GM18526 (cell line): Measurements from ENCODE around the gene FASTKD3.

Experiments used
- POLR2A ChIP-seq: IDR thresholded peaks from 3 replicates; pipeline ENCODE4 v1.6.1; 2011; ENCODE audit not compliant: insufficient read length; ENCODE audit errors: extremely low read depth

The FASTKD3 gene

DNA sequence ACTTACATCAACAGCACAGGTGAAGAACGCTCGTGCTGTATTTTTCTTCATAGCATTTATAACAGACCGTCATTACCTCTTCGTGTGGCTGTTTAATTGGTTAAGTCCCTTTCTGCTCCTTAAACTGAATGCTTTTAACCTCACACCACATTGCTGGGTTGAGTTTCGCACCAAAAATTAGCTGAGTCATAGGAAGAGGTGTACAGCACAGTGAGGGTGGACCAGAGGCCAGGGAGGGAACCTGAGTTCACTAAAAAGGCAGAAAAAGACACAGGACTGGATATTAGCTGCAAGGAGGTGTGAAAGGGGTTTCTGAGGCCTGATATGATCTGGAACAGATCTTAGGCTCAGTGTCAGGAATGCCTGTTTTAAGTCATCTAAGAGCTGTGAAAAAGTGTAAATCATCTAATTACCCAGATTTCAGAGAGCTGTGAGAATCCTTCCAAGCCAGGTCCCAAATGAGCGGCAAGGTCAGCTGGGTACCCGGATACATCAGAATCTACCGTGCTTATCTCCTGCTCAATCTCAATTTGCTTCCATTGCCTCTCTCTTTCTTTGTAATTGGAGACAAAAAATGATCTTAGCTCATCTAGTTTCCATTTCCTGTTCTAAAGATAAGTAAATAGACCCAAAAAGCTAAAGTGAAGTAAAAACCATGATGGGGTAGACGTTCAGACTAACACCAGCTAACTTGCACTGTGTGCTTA is 10.8 kb downstream of the FASTKD3 start:
- no peak for TF ChIP-seq POLR2A

DNA sequence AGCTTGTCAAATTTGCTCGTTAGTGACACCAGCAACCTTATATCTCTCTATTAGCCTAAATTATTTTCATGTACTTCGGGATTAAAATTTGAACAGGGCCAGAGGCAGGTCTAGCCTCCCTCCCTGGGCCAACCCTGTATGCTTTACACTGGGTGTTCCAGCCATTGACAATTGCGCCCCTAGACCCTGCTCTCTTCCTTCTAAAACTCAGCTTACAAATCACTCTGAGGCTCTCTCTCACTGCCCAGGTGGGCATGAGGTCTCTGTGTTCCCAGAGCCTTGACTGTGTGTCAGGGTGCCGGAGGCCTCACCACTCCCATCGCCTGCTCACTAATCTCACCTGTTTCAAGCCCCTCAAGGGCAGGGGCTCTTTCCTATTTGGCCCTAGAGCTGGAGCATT is 11.5 kb downstream of the FASTKD3 start:
- TF ChIP-seq POLR2A: no peak

DNA sequence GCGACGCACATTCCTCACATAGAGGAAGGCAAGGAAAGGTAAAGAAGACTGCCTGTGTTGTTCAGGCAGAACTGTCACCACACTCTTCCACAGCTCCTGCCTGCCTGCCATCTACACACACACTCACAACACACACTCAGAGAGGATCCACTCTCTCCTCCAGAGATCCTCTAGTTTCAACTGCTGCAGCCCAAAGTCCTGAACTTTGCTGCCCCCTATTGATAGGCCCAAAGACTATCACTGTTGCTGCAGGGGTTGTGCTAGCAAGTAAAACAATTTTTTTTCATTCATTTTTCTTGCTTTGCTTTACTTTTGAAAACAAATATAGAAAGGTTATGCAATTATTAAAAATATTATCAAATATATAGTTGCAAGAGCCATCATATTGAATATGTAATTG is 12.0 kb downstream of the FASTKD3 start:
- TF ChIP-seq POLR2A: no peak

DNA sequence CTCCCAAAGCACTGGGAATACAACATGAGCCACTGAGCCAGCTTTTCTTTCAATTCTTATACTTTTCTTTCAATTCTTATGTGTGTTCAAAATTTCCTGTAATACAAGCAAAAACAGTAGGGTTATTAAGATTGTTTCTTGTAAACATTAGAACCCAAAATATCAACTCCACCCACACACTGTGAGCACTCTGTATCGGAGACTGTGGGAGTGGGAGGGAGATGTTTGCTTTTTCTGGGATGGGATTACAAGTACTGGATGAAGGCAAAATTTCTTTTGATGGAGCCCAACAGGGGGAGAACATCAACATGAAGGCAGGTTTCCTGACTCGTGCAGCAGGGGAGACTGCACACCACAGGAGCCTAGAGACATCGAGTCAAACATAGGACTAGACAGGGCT is 13.2 kb downstream of the FASTKD3 start:
- no peak for TF ChIP-seq POLR2A

DNA sequence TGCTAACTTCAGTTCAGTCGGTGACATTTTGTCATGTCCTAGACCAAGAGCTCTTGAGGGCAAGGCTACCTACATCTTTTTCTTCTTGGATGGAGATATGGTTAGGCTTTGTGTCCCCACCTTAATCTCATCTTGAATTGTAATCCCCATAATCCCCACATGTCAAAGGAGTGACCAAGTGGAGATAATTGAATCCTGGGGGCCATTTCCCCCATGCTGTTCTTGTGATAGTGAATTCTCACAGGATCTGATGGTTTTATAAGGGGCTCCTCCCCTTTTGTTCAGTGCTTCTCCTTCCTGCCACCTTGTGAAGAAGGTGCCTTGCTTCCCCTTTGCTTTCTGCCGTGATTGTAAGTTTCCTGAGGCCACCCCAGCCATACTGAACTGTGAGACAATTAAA is 15.8 kb downstream of the FASTKD3 start:
- no peak for TF ChIP-seq POLR2A

DNA sequence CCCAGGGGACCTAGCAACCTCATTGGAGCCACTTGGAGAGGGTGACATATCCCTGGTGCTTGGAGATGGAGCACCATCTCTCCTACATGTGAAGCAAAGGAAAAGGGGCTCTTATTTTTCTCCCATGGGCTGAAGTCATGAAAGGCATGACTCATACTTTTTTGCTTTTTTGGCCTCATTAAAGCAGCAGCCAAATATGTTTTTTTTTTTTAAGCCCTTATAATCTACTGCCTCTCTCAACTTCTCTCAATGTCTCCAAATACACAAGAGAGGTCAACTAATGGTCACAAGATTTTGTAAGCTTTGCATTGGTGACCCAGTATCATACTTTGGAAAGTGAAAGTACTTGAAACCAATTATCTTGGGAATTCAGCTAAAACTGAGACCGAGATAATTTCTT is 16.3 kb downstream of the FASTKD3 start:
- no peak for TF ChIP-seq POLR2A

DNA sequence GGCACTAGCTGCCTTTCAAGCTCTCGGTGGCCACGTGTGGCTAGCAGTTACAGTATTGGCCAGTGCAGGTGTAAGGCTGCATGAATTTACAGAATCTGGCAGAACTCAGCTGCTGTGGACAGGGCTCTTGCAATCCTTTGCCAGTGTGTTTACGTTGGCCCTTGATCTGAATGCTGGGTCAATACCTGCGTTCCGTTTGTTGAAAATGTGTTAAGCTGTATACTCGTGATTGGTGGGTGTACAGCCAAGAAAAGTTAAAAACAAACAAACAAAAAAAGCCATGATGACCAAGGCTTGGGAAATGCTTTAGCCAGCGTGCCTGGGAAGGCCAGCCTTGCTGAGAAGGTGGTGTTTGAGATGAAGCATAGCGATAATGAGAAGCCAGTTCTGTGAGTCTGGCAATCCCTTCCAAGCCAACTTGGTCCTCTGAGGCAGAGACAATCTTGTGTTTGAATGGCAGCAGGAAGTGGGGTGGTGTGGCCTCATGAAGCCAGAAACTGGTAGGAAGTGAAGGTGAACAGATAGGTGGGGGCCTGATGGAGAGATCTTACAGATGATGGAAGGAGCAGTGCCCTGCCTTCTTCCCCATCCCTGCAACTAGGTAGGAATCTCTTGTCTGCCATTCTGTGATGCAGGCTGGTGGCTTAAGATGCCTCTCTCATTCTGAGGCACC is 17.1 kb downstream of the FASTKD3 start:
- TF ChIP-seq POLR2A: no peak

DNA sequence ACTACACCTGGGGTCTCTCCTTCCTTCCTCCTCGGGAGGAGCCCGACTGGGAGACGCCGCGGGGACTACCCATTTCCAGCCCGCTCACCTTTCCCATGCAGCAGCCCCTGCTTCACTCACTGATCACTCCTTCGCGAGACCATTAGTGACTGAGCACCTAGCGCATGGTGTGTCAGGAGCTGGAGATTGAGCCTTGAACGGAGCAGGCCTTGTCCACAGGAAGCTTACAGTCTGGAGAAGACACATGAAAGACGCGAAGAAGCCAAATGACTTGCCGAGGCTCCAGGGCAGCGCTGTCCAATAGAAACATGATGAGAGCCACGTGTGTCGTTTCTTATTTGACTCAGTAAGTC is 17.6 kb downstream of the FASTKD3 start:
- no peak for TF ChIP-seq POLR2A

DNA sequence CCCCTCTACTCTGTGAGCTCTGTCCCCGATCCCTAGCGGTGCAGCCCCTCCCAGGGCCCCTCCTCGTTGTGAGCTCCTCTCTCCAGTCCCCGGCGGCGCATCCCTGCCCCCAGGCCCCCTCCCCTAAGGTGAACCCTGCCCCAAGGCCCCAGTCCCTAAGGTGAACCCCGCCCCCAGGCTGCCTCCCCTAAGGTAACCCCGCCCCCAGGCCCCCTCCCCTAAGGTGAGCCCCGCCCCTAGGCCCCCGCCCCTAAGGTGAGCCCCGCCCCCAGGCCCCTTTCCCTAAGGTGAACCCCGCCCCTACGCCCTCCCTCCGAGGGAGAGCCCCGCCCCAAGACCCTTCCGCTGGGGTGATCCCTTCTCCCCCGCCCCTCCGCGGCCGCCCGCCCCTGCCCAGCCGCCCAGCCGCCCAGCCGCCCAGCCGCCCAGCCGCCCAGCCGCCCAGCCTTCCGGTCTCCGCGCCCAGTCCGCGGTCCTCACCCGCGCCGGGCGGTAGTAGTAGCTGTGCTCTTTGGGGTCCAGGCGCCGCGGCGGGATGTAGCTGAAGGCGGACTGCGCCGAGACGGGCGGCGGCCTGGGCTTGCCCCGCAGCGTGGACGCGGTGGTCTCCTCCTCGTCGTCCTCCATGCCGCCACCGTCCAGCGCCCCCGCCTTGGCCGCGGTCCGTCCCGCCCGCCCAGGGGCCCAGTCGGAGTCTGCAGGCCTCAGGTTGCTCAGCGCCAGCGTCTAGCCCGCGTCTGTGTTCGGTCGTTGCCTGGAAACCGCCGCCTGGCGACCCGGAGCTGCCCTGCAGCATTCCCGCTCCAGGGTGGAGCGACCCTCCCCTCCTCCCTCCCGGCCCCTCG is 18.2 kb downstream of the FASTKD3 start, which contains the start of gene CFAP90:
Gene CFAP90 (minus strand): TSS at position 739 of the 845 bp plus-strand sequence. CDS start 112 bp downstream, at position 627.
- no peak for TF ChIP-seq POLR2A

DNA sequence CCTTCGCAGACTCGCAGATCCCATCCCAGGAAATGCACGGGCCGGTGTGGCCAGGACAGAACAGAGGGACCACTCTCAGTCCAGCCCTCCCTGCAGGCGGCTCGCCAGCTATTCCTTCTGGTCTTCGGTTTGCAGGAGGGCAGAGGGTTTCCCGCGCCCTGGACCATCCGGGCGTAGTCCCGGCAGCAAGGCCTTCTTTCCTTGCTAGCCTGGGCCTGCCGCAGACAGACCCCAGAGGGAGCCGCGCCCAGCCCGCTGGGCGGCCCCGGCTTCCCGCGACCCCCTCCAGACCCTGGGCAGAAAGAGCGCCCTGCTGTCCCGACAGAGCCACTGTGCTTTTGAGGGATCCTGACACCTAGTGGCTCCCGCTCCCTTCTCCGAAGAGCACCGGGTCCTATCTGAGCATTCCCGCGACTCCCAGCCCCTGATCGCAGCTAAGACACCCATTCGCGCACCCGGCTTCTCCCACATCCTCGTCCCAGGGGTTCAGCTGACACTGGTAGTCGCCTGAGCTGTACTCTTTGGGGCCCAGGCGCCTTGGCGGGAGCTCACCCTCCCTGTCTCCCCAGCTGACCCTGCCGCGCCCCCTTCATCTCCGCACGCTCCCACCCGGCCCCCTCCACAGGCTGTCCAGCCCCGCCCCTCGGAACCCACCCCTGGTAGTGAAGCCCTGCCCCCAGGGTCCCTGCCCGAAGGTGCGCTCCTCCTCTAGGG is 19.0 kb downstream of the FASTKD3 start:
- no peak for TF ChIP-seq POLR2A

DNA sequence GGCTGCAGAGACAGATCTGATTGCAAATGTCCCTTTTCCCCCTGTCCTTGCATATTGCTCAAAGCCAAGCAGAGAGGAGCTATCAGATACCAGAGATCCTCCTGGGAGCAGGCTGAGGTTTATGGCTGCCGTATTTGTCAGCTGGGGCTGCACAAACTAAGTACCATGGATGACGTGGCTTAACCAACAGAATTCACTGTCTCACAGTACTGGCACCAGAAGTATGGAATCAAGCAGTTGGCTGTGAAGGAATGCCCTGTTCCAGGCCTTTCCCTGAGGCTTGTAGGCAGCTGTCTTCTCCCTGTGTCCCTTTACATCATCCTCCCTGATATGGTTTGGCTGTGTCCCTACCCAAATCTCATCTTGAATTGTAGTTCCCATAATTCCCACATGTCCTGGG is 20.5 kb downstream of the FASTKD3 start:
- TF ChIP-seq POLR2A: no peak

DNA sequence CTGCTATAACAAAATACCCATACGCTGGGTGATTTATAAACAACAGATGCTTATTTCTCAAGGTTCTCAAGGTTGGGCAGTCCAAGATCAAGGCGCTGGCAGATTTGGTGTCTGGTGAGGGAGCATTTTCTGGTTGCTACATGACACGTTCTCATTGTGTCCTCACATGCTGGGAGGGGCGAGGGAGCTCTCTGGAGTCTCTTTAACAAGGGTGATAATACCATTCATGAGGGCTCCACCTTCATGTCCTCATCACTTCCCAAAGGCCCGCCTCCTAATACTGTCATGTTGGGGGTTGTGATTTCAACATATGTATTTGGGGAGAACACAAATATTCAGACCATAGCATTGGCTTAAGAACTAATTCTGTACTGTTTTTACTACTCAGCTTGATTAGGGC is 22.5 kb downstream of the FASTKD3 start:
- no peak for TF ChIP-seq POLR2A

DNA sequence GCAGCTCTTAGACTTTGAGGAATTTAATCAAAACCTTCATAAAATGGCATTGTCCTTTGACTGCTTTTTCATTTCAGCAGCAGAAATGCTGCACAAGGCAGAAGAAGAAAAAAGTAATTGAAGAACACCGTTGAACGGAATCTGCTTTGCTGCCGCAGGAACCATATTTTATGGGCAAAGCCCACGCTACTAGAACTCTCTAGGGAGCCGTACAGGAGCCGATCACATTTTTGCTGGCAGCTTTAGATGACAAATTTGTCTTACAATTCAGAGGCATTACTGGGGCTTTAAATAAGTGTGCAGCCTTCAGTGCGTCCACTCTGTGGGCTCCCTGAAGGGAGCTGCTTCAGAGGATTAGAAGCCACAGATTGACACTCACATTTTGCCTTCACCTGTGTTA is 23.3 kb downstream of the FASTKD3 start:
- no peak for TF ChIP-seq POLR2A

DNA sequence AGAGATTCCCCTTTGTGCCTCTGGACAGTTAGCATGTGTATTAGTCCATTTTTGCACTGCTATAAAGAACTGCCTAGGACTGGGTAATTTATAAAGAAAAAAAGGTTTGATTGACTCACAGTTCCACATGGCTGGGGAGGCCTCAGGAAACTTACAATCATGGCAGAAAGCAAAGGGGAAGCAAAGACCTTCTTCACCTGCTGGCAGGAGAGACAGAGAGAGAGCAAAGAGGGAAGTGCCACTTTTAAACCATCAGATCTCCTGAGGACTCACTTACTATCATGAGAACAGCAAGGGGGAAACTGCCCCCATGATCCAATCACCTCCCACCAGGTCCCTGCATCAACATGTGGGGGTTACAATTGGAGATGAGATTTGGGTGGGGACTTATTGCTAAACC is 23.9 kb downstream of the FASTKD3 start:
- TF ChIP-seq POLR2A: no peak

DNA sequence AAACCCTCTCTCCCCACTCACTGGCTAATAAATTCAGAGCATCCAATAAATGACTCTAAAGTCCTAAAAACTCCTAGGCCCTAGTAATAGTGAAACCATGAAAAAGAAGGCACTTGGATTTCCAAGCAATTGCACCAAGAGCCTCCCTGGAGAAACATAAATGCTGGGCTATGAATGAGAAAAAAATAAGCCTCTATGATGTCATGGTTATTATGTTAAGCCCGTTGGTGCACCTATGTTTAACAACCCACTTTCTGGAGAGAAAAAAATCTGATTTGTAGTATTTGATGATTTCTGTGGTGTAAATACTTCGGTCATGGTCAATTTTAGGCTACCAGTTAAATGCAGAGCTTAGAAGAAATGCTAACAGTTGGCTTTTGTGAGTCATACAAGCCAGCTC is 26.3 kb downstream of the FASTKD3 start:
- no peak for TF ChIP-seq POLR2A
